NCI-H345 treated with DMSO at 0.1 percent for 48 hours (cell line): ENCODE measurements around the gene MRTFA.

ENCODE experiments used
- DNase-seq: peaks from one replicate; lab custom pipeline; 2025; ENCODE audit not compliant: unreplicated experiment; lab: John Stamatoyannopoulos, UW

Gene MRTFA

GRCh38 chr22:40366068-40366467 is 270.5 kb downstream of the MRTFA start:
- DNase-seq = no peak

GRCh38 chr22:40364431-40364830 is 272.1 kb downstream of the MRTFA start:
- no peak for DNase-seq

GRCh38 chr22:40363059-40363458 is 273.5 kb downstream of the MRTFA start:
- no peak for DNase-seq

GRCh38 chr22:40361100-40361499 is 275.4 kb downstream of the MRTFA start:
- no peak for DNase-seq
